GM12878 (cell line): ENCODE data around the gene TAOK2.

Experiments used
- CEBPB ChIP-seq, 2 experiments: fragments of 150-350 bp in 1 of 2; IDR thresholded peaks; 2 replicates each; pipeline ENCODE4 v1.6.1; 2012 to 2014; ENCODE audit warnings: low read depth in 2 of 2, low read length in 2 of 2, borderline replicate concordance in 1 of 2, inconsistent platforms in 1 of 2
- REST ChIP-seq: IDR thresholded peaks from 2 replicates; pipeline ENCODE4 v1.6.1; 2012; ENCODE audit warnings: mild to moderate bottlenecking, low read depth, low read length
- TBL1XR1 ChIP-seq: IDR thresholded peaks from 2 replicates; pipeline ENCODE4 v1.6.1; 2012; ENCODE audit warnings: low read depth, low read length, improper control_type of control experiment
- USF2 ChIP-seq: IDR thresholded peaks from 2 replicates; pipeline ENCODE4 v1.6.1; 2011; ENCODE audit warnings: low read depth, low read length, improper control_type of control experiment, borderline replicate concordance

GRCh38 chr16:29986231-29986630 is 12.6 kb downstream of the TAOK2 start:
- TF ChIP-seq USF2 (no peak), CEBPB (IDR thresholded peaks at IDR 0.05; ENCODE audit: borderline replicate concordance in 1 of 2, low read depth in 2 of 2, low read length in 2 of 2) (no peak), TBL1XR1 (no peak), REST (no peak)
